Rectal smooth muscle tissue (tissue), 1 donor: ENCODE data around the gene NOTCH3.

Experiments
- H3K27ac ChIP-seq: one replicate; pipeline ENCODE4 v1.7.0; 2013; ENCODE audit warnings: low read depth, low read length, inconsistent platforms
- H3K27me3 ChIP-seq: one replicate; pipeline ENCODE4 v1.7.0; 2013; ENCODE audit warnings: low read length; ENCODE audit not compliant: control insufficient read depth, insufficient read depth
- H3K36me3 ChIP-seq: one replicate; pipeline ENCODE4 v1.7.0; 2013; ENCODE audit warnings: low read length; ENCODE audit not compliant: control insufficient read depth, insufficient read depth
- H3K4me1 ChIP-seq: one replicate; pipeline ENCODE4 v1.7.0; 2013; ENCODE audit warnings: low read length; ENCODE audit not compliant: control insufficient read depth, insufficient read depth
- H3K4me3 ChIP-seq: one replicate; pipeline ENCODE4 v1.7.0; 2013; ENCODE audit warnings: low read length
- H3K9ac ChIP-seq: one replicate; pipeline ENCODE4 v1.7.0; 2013; ENCODE audit warnings: low read length

NOTCH3 gene

DNA sequence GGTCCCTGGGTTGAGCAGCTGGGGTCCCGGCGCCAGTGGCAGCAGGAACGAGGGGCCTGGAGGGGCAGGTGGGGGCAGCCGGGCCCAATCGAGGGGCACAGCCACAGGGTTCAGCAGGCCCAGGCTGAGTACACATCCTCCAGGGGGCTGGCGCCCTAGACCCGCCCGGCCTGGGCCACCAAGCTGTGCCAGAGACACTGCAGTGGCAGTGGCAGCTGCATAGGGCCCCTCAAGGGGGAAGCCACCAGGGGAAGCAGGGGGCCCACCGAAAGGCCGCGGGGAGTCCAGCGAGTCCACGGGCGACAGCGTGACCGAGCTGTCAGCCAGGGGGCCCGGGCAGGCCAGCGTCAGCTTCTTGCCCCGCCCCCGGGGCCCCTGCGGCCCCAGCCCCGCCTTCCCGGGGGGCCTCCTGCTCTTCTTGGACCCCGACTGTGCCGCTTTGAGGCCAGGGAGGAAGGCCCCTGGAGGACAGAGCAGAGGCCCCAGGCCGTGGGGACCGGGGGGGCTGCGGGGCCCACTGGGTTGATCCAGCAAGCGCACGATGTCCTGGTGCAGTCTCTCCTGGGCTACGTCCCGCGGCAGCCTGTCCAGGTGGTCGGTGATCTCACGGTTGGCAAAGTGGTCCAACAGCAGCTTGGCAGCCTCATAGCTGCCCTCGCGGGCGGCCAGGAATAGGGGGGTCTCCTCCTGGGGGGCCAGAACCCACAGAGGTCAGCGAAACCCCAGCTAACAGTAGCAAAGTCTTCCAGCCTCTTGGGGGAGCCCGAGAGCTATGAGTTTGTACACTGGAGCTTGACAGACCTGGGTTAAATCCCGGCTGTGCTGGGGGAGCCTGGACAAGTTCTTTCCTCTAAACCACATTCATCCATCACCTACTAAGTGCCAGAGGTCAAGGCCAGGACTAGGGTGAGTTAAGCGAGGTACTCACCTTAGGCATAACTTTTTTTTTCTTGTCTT, 39.5 kb downstream of the NOTCH3 start:
- no peak overlapping the region for H3K27ac ChIP-seq
- no peaks in the 10 kb centered on the region for H3K4me1 ChIP-seq
- no peaks in the 10 kb centered on the region for H3K36me3 ChIP-seq
- H3K4me3 ChIP-seq, result no peak overlapping the region
- no peak overlapping the region for H3K9ac ChIP-seq
- H3K27me3 ChIP-seq, result peaks cover 3% of the 10 kb centered on the region

DNA sequence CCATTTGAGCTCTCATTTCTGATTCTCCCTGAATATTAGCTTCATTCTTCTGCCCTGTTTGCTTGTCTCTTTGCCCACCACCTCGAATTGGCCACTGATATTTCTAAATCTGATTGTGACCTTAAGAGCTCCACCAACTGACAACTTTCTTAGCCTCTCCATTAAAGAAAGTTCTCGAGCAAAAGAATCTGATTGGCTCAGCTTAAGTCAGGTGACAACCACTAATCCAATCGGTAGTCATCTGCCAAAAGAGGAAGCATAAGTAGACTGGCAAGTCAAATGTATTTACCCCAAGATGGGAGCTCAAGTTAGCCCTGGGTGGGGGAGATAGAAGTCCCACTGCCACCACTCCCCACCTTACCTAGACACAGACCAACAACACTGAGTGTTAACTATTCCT, 41.5 kb downstream of the NOTCH3 start:
- peaks cover 3% of the 10 kb centered on the region for H3K27me3 ChIP-seq
- no peak overlapping the region for H3K9ac ChIP-seq
- H3K4me3 ChIP-seq, result no peak overlapping the region
- no peak overlapping the region for H3K27ac ChIP-seq
- no peaks in the 10 kb centered on the region for H3K36me3 ChIP-seq
- no peaks in the 10 kb centered on the region for H3K4me1 ChIP-seq

- Histone ChIP-seq H3K4me3 (no peak overlapping the region), H3K27me3 (peaks cover 3% of the 10 kb centered on the region), H3K9ac (no peak overlapping the region), H3K4me1 (no peaks in the 10 kb centered on the region), H3K36me3 (no peaks in the 10 kb centered on the region), H3K27ac (no peak overlapping the region)
These were observed 44.4 kb downstream of the NOTCH3 start for GRCh38 chr19:15156391-15156790.

- no peaks in the 10 kb centered on the region for H3K4me1 ChIP-seq
- peaks cover 3% of the 10 kb centered on the region for H3K27me3 ChIP-seq
- H3K4me3 ChIP-seq, result no peak overlapping the region
- no peak overlapping the region for H3K9ac ChIP-seq
- no peaks in the 10 kb centered on the region for H3K36me3 ChIP-seq
- no peak overlapping the region for H3K27ac ChIP-seq
These were observed 45.5 kb downstream of the NOTCH3 start for GRCh38 chr19:15155296-15155695.

DNA sequence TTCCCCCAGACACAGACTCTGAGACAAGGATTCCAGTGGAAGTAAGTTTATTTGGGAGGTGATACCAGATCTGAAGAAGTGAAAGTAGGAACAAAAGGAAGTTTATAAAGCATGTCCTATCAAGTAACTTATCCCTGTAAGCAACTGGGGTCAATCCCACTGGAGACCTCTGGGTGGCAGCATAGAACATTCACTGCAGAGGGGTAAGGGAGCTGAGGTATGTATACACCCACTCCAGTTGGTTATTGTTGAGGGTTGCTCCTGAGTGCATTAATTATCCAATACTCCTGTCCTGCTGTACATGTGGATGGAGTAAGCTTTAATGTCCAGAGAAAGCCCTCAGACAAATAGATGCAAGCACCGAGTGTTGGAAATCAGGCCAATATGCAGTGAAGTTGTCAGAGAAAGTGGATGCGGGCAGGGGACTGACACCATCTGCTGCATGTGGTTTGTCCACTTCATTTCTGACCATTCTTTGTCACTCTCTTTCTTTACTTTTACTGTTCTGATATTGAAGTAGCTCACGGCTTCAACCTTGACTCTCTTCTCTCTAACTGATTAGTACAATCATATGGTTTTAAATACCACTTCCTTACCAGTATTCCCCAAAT, 46.7 kb downstream of the NOTCH3 start:
- no peak overlapping the region for H3K9ac ChIP-seq
- H3K4me1 ChIP-seq, result no peaks in the 10 kb centered on the region
- H3K36me3 ChIP-seq, result no peaks in the 10 kb centered on the region
- no peak overlapping the region for H3K27ac ChIP-seq
- no peak overlapping the region for H3K4me3 ChIP-seq
- H3K27me3 ChIP-seq, result peaks cover 3% of the 10 kb centered on the region

DNA sequence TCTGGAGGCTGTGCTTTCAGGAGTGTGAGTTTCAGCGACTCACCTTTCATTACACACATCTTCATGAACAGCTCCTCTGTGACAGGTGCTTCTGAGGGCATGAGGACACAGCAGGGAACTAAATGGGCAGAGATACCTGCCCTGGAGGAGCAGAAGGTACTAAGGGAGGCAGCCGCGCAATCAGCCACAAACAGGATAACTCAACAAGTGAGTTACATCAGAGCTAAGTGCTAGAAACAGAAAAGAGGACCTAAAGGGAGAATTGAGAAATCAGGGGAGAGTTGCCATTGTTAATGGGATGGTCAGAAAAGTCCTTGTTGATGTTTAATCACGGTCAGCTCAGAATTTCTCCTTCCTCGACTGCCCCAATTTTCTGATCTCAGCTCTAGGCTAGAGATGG, 51.1 kb downstream of the NOTCH3 start:
- no peak overlapping the region for H3K27ac ChIP-seq
- no peak overlapping the region for H3K9ac ChIP-seq
- H3K4me1 ChIP-seq, result no peaks in the 10 kb centered on the region
- H3K4me3 ChIP-seq, result no peak overlapping the region
- no peaks in the 10 kb centered on the region for H3K27me3 ChIP-seq
- no peaks in the 10 kb centered on the region for H3K36me3 ChIP-seq

GRCh38 chr19:15147090-15147489, 53.7 kb downstream of the NOTCH3 start:
- H3K27ac ChIP-seq, result no peak overlapping the region
- no peaks in the 10 kb centered on the region for H3K36me3 ChIP-seq
- H3K4me3 ChIP-seq, result no peak overlapping the region
- no peaks in the 10 kb centered on the region for H3K27me3 ChIP-seq
- no peaks in the 10 kb centered on the region for H3K4me1 ChIP-seq
- no peak overlapping the region for H3K9ac ChIP-seq

GRCh38 chr19:15144046-15144646, 56.6 kb downstream of the NOTCH3 start:
- H3K27ac ChIP-seq, result no peak overlapping the region
- no peak overlapping the region for H3K4me3 ChIP-seq
- H3K4me1 ChIP-seq, result no peaks in the 10 kb centered on the region
- H3K9ac ChIP-seq, result no peak overlapping the region
- no peaks in the 10 kb centered on the region for H3K27me3 ChIP-seq
- H3K36me3 ChIP-seq, result no peaks in the 10 kb centered on the region

- no peak overlapping the region for H3K27ac ChIP-seq
- H3K4me1 ChIP-seq, result no peaks in the 10 kb centered on the region
- H3K27me3 ChIP-seq, result no peaks in the 10 kb centered on the region
- no peak overlapping the region for H3K9ac ChIP-seq
- no peaks in the 10 kb centered on the region for H3K36me3 ChIP-seq
- H3K4me3 ChIP-seq, result no peak overlapping the region
These were observed 58.5 kb downstream of the NOTCH3 start for GRCh38 chr19:15142313-15142712.

- H3K36me3 ChIP-seq, result no peaks in the 10 kb centered on the region
- no peaks in the 10 kb centered on the region for H3K4me1 ChIP-seq
- H3K4me3 ChIP-seq, result no peak overlapping the region
- no peak overlapping the region for H3K9ac ChIP-seq
- no peaks in the 10 kb centered on the region for H3K27me3 ChIP-seq
- H3K27ac ChIP-seq, result no peak overlapping the region
These were observed 59.7 kb downstream of the NOTCH3 start for GRCh38 chr19:15141143-15141542.

- Histone ChIP-seq H3K27ac (no peak overlapping the region), H3K4me3 (no peak overlapping the region), H3K4me1 (no peaks in the 10 kb centered on the region), H3K36me3 (no peaks in the 10 kb centered on the region), H3K27me3 (no peaks in the 10 kb centered on the region), H3K9ac (no peak overlapping the region)
These were observed 62.4 kb downstream of the NOTCH3 start for GRCh38 chr19:15138427-15138826.

DNA sequence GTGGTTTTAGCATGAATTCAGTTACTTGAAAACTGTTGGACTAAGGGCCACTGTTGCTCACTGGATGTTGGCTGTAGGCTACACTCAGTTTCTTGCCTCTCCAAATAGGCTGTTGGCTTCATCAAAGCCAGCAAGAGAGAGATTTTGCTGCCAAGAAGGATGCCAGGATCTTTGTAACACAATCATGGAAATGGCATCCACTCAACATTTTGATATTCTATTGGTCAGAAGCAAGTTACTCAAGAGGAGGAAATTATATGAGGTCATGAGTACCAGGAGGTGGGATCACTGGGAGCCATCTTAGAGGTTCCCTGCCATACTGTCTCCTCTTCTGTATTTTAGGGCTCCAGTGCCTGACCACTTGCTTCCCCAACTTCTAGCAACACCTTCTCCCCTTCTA, 63.0 kb downstream of the NOTCH3 start:
- Histone ChIP-seq H3K4me1 (no peaks in the 10 kb centered on the region), H3K36me3 (no peaks in the 10 kb centered on the region), H3K4me3 (no peak overlapping the region), H3K27ac (no peak overlapping the region), H3K9ac (no peak overlapping the region), H3K27me3 (no peaks in the 10 kb centered on the region)
